WTC11 (cell line): ENCODE measurements around the gene ENG. TPM values are rescaled to one million over a fixed set of nuclear protein-coding genes. Genes with fewer than 3 reads are reported as not detected.
A peak's percentile ranks its signal among the peaks of the same experiment; 100 is the strongest.

Experiments
- ATAC-seq: fragments of 200-7000 bp; cut with Tn5 transposase; 2 replicates; pipeline ENCODE4 v1.10.0; 2021; ENCODE audit warnings: mild to moderate bottlenecking, moderate library complexity
- CTCF ChIA-PET: fragments of 300-600 bp; sonication (Branson Sonifier 250); formaldehyde crosslinking; loops from one replicate; lab custom pipeline; 2021; ENCODE audit warnings: antibody characterized with exemption; lab: Charles Lee
- POLR2A ChIA-PET: fragments of 350-600 bp; sonication (Branson Sonifier 250); formaldehyde crosslinking; loops from one replicate; lab custom pipeline; 2021; ENCODE audit warnings: antibody characterized with exemption; lab: Charles Lee
- DNase-seq: peaks from one replicate; pipeline ENCODE4 v3.0.0; 2021; ENCODE audit warnings: low spot score
- H3K27ac Mint-ChIP-seq: 2 replicates; pipeline ENCODE4 v1.8.0; 2021; ENCODE audit warnings: mixed read lengths
- H3K27me3 Mint-ChIP-seq: 2 replicates; pipeline ENCODE4 v1.8.0; 2021; ENCODE audit warnings: low read depth, mild to moderate bottlenecking, moderate library complexity, mixed read lengths
- H3K36me3 Mint-ChIP-seq: 2 replicates; pipeline ENCODE4 v1.8.0; 2021; ENCODE audit warnings: mixed read lengths
- H3K4me1 Mint-ChIP-seq: 2 replicates; pipeline ENCODE4 v1.8.0; 2022; ENCODE audit warnings: mixed read lengths
- H3K4me3 Mint-ChIP-seq: 2 replicates; pipeline ENCODE4 v1.8.0; 2021; ENCODE audit warnings: mild to moderate bottlenecking, moderate library complexity, mixed read lengths
- H3K9me3 Mint-ChIP-seq: 2 replicates; pipeline ENCODE4 v1.8.0; 2021; ENCODE audit warnings: mixed read lengths
- ATF1 ChIP-seq: sonication (generic); formaldehyde crosslinking; IDR thresholded peaks from 2 replicates; pipeline ENCODE4 v1.8.1; 2023; ENCODE audit warnings: mild to moderate bottlenecking, moderate library complexity, missing genetic modification reagents
- CREM ChIP-seq: sonication (generic); formaldehyde crosslinking; IDR thresholded peaks from 2 replicates; pipeline ENCODE4 v1.8.1; 2022; ENCODE audit warnings: mild to moderate bottlenecking, missing genetic modification reagents, moderate library complexity
- FOXP1 ChIP-seq: sonication (generic); formaldehyde crosslinking; IDR thresholded peaks from 2 replicates; pipeline ENCODE4 v1.8.0; 2022; ENCODE audit warnings: missing genetic modification reagents, mild to moderate bottlenecking, moderate library complexity, borderline replicate concordance
- GABPB1 ChIP-seq: sonication (generic); formaldehyde crosslinking; IDR thresholded peaks from 2 replicates; pipeline ENCODE4 v1.8.1; 2023; ENCODE audit warnings: mild to moderate bottlenecking, missing genetic modification reagents
- GRHL2 ChIP-seq: fragments of 250-450 bp; sonication (Bioruptor Pico); IDR thresholded peaks from 2 replicates; pipeline ENCODE4 v1.8.0; 2022; ENCODE audit warnings: mild to moderate bottlenecking, moderate library complexity; ENCODE audit not compliant: insufficient replicate concordance, severe bottlenecking
- JUN ChIP-seq: sonication (generic); formaldehyde crosslinking; IDR thresholded peaks from 2 replicates; pipeline ENCODE4 v1.8.0; 2023; ENCODE audit warnings: mild to moderate bottlenecking, missing genetic modification reagents
- KAT7 ChIP-seq: sonication (generic); formaldehyde crosslinking; IDR thresholded peaks from 2 replicates; pipeline ENCODE4 v1.8.1; 2023; ENCODE audit warnings: missing genetic modification reagents, mild to moderate bottlenecking, borderline replicate concordance
- MAX ChIP-seq: sonication (generic); formaldehyde crosslinking; IDR thresholded peaks from 2 replicates; pipeline ENCODE4 v1.8.0; 2022; ENCODE audit warnings: mild to moderate bottlenecking, missing genetic modification reagents
- NFATC4 ChIP-seq: fragments of 250-450 bp; sonication (Bioruptor Pico); IDR thresholded peaks from 2 replicates; pipeline ENCODE4 v1.9.0; 2021; ENCODE audit warnings: mild to moderate bottlenecking
- NFE2L1 ChIP-seq: sonication (generic); formaldehyde crosslinking; IDR thresholded peaks from 2 replicates; pipeline ENCODE4 v1.8.1; 2023; ENCODE audit warnings: missing genetic modification reagents
- NFYB ChIP-seq: sonication (generic); formaldehyde crosslinking; conservative IDR thresholded peaks from 2 replicates; pipeline ENCODE4 v1.8.0; 2022; ENCODE audit warnings: low read depth, missing genetic modification reagents
- PRRX2 ChIP-seq: fragments of 250-450 bp; sonication (Bioruptor Pico); IDR thresholded peaks from 2 replicates; pipeline ENCODE4 v1.8.0; 2021; ENCODE audit warnings: mild to moderate bottlenecking
- STAT6 ChIP-seq: sonication (generic); formaldehyde crosslinking; conservative IDR thresholded peaks from 2 replicates; pipeline ENCODE4 v1.8.1; 2023; ENCODE audit warnings: mild to moderate bottlenecking, low read depth, missing genetic modification reagents, moderate library complexity
- ZNF219 ChIP-seq: sonication (generic); formaldehyde crosslinking; IDR thresholded peaks from 2 replicates; pipeline ENCODE4 v1.8.0; 2023; ENCODE audit warnings: missing genetic modification reagents, mild to moderate bottlenecking, borderline replicate concordance
- ZNF281 ChIP-seq: sonication (generic); formaldehyde crosslinking; IDR thresholded peaks from 2 replicates; pipeline ENCODE4 v1.8.0; 2023; ENCODE audit warnings: mild to moderate bottlenecking, missing genetic modification reagents
- ZNF671 ChIP-seq: fragments of 250-450 bp; sonication (Bioruptor Pico); IDR thresholded peaks from 2 replicates; pipeline ENCODE4 v1.8.0; 2021; ENCODE audit warnings: mild to moderate bottlenecking
- ZSCAN18 ChIP-seq: fragments of 250-450 bp; sonication (Bioruptor Pico); IDR thresholded peaks from 2 replicates; pipeline ENCODE4 v2.1.2; 2022; ENCODE audit warnings: mild to moderate bottlenecking, moderate library complexity
- total RNA-seq: library from RNA; stranded (reverse); gene quantifications from 3 replicates; pipeline ENCODE4 v1.2.3, GENCODE V29; 2021
- TF ChIP-seq, protein P1 (sequence below): fragments of 250-450 bp; sonication (Bioruptor Pico); IDR thresholded peaks from 2 replicates; pipeline ENCODE4 v1.9.0; 2021; ENCODE audit warnings: mild to moderate bottlenecking
- TF ChIP-seq, protein P2 (sequence below): sonication (generic); formaldehyde crosslinking; IDR thresholded peaks from 2 replicates; pipeline ENCODE4 v1.8.0; 2022; ENCODE audit warnings: mild to moderate bottlenecking, missing genetic modification reagents
- TF ChIP-seq, protein P3 (sequence below): sonication (generic); formaldehyde crosslinking; IDR thresholded peaks from 2 replicates; pipeline ENCODE4 v1.8.0; 2023; ENCODE audit warnings: missing genetic modification reagents, mild to moderate bottlenecking, borderline replicate concordance

Gene ENG
- total RNA-seq, 1 experiment from 2014 or later = 4.4 TPM

- ChIA-PET POLR2A (interaction anchor here (0.5 to 1.7 kb wide), 5 partner anchors 12 to 104 kb away, joined by 3 to 8 read pairs (median 4); partner anchors contain the start of genes PIP5KL1 and ST6GALNAC4), CTCF (interaction anchor here (0.5 to 1.7 kb wide), 16 partner anchors 13 to 1729 kb away, joined by 3 to 33 read pairs (median 4); partner anchors contain the start of genes ST6GALNAC4 and TOR2A)
- H3K4me3 Mint-ChIP-seq = peak overlapping the region; percentile 87
- no peak for TF ChIP-seq ZNF219 (CRISPR knock-in tag)
- no peak for TF ChIP-seq ZNF281 (CRISPR knock-in tag)
- no peak for TF ChIP-seq NFATC4
- TF ChIP-seq NFYB (CRISPR knock-in tag) = no peak
- TF ChIP-seq FOXP1 (CRISPR knock-in tag) = no peak
- TF ChIP-seq JUN (CRISPR knock-in tag) = no peak
- no peak for TF ChIP-seq CREM (CRISPR knock-in tag)
- TF ChIP-seq KAT7 (CRISPR knock-in tag) = no peak
- TF ChIP-seq, protein P1, sequence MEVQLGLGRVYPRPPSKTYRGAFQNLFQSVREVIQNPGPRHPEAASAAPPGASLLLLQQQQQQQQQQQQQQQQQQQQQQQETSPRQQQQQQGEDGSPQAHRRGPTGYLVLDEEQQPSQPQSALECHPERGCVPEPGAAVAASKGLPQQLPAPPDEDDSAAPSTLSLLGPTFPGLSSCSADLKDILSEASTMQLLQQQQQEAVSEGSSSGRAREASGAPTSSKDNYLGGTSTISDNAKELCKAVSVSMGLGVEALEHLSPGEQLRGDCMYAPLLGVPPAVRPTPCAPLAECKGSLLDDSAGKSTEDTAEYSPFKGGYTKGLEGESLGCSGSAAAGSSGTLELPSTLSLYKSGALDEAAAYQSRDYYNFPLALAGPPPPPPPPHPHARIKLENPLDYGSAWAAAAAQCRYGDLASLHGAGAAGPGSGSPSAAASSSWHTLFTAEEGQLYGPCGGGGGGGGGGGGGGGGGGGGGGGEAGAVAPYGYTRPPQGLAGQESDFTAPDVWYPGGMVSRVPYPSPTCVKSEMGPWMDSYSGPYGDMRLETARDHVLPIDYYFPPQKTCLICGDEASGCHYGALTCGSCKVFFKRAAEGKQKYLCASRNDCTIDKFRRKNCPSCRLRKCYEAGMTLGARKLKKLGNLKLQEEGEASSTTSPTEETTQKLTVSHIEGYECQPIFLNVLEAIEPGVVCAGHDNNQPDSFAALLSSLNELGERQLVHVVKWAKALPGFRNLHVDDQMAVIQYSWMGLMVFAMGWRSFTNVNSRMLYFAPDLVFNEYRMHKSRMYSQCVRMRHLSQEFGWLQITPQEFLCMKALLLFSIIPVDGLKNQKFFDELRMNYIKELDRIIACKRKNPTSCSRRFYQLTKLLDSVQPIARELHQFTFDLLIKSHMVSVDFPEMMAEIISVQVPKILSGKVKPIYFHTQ (CRISPR knock-in tag) = no peak
- TF ChIP-seq ZSCAN18 = no peak
- no peak for TF ChIP-seq STAT6 (CRISPR knock-in tag)
- TF ChIP-seq NFE2L1 = no peak
- no peak for TF ChIP-seq PRRX2 (CRISPR knock-in tag)
- TF ChIP-seq ATF1 (CRISPR knock-in tag) = no peak
- TF ChIP-seq ZNF671 = no peak
- TF ChIP-seq MAX (CRISPR knock-in tag) = no peak
- TF ChIP-seq, protein P2, sequence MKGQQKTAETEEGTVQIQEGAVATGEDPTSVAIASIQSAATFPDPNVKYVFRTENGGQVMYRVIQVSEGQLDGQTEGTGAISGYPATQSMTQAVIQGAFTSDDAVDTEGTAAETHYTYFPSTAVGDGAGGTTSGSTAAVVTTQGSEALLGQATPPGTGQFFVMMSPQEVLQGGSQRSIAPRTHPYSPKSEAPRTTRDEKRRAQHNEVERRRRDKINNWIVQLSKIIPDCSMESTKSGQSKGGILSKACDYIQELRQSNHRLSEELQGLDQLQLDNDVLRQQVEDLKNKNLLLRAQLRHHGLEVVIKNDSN = no peak
- TF ChIP-seq, protein P3, sequence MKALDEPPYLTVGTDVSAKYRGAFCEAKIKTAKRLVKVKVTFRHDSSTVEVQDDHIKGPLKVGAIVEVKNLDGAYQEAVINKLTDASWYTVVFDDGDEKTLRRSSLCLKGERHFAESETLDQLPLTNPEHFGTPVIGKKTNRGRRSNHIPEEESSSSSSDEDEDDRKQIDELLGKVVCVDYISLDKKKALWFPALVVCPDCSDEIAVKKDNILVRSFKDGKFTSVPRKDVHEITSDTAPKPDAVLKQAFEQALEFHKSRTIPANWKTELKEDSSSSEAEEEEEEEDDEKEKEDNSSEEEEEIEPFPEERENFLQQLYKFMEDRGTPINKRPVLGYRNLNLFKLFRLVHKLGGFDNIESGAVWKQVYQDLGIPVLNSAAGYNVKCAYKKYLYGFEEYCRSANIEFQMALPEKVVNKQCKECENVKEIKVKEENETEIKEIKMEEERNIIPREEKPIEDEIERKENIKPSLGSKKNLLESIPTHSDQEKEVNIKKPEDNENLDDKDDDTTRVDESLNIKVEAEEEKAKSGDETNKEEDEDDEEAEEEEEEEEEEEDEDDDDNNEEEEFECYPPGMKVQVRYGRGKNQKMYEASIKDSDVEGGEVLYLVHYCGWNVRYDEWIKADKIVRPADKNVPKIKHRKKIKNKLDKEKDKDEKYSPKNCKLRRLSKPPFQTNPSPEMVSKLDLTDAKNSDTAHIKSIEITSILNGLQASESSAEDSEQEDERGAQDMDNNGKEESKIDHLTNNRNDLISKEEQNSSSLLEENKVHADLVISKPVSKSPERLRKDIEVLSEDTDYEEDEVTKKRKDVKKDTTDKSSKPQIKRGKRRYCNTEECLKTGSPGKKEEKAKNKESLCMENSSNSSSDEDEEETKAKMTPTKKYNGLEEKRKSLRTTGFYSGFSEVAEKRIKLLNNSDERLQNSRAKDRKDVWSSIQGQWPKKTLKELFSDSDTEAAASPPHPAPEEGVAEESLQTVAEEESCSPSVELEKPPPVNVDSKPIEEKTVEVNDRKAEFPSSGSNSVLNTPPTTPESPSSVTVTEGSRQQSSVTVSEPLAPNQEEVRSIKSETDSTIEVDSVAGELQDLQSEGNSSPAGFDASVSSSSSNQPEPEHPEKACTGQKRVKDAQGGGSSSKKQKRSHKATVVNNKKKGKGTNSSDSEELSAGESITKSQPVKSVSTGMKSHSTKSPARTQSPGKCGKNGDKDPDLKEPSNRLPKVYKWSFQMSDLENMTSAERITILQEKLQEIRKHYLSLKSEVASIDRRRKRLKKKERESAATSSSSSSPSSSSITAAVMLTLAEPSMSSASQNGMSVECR (CRISPR knock-in tag) = no peak
- no peak for TF ChIP-seq GRHL2
- TF ChIP-seq GABPB1 (CRISPR knock-in tag) = no peak
- ATAC-seq (peak; percentile 89), DNase-seq (peak; percentile 88)
- H3K27ac Mint-ChIP-seq = peak overlapping the region; percentile 57; the same call in 1 of the 2 replicates
- no peaks in the 10 kb centered on the region; the same call in 1 of the 2 replicates for H3K27me3 Mint-ChIP-seq
- peaks cover 22% of the 10 kb centered on the region for H3K4me1 Mint-ChIP-seq
- H3K9me3 Mint-ChIP-seq = peaks cover 6% of the 10 kb centered on the region; the same call in 1 of the 2 replicates
- H3K36me3 Mint-ChIP-seq = peaks cover 41% of the 10 kb centered on the region
Observed at GRCh38 chr9:127897193-127897692, 42.8 kb upstream of the ENG start.
